Pancreas (tissue), 10 donors: Measurements from ENCODE around the gene FAM149B1. TPM values are rescaled to one million over a fixed set of nuclear protein-coding genes. Genes with fewer than 3 reads are reported as not detected.

ENCODE experiments used
- ATAC-seq, 4 donors: fragments of 200-7000 bp; cut with Tn5 transposase; one replicate each; pipeline versions ENCODE4 v1.8.0 to v1.9.1; 2020; ENCODE audit warnings: mild to moderate bottlenecking in 4 of 4, moderate library complexity in 4 of 4
- DNase-seq, 6 donors: peaks; one replicate each; pipeline ENCODE4 v3.0.0-alpha.2; 2020
- FAIRE-seq: peaks from 2 replicates; lab custom pipeline; 2012; peaks lifted over from hg19 to GRCh38; lab: Jason Lieb, UNC
- H3K27ac ChIP-seq, 4 donors: fragments of 200-600 bp; sonication (generic); 1 replicate in 3 of 4; 2 replicates in 1 of 4; pipeline versions ENCODE4 v1.5.0 to v1.8.0; 2020
- H3K27me3 ChIP-seq, 4 donors: fragments of 200-600 bp; one replicate each; pipeline ENCODE4 v1.8.0; 2021
- H3K36me3 ChIP-seq, 3 donors: fragments of 200-600 bp; sonication (generic) in 1 of 3; one replicate each; pipeline versions ENCODE4 v1.5.0 to v1.8.0; 2020 to 2021
- H3K4me1 ChIP-seq, 3 donors: fragments of 200-600 bp; one replicate each; pipeline ENCODE4 v1.8.0; 2021
- H3K4me3 ChIP-seq, 4 donors: fragments of 200-600 bp; sonication (generic) in 2 of 4; one replicate each; pipeline versions ENCODE4 v1.5.0 to v1.8.0; 2020 to 2021
- H3K9me3 ChIP-seq, 4 donors: fragments of 200-600 bp; one replicate each; pipeline ENCODE4 v1.8.0; 2021
- WGBS, 2 donors: extraction: QIAGEN DNeasy Blood & Tissue Kit; methylation state at CpG; one replicate each; pipeline ENCODE4 v1.1.7; 2013; 5-methylcytosine and 5-hydroxymethylcytosine counted together
- intact Hi-C, 3 donors: fragments of 100-400 bp; cut with DNase I; formaldehyde crosslinking; loops; one replicate each; pipeline versions ENCODE4 v1.11.1 to v1.14.2; 2022
- polyA plus RNA-seq, 2 donors: library from polyadenylated mRNA; stranded (reverse); fragments of 200-250 nt; gene quantifications; one replicate each; pipeline ENCODE4 v1.2.3, GENCODE V29; 2013
- total RNA-seq, 6 donors: library from RNA; stranded (reverse); fragmentation: NEBNext Ultra II Directional in 4 of 6; extraction: Animal tissue kit (Norgen Biotek cat#: 25700) in 4 of 6; gene quantifications; one replicate each; pipeline versions ENCODE4 v1.2.1 to v1.2.4, GENCODE V29; 2021 to 2023
- TF ChIP-seq, protein P1 (sequence below), 4 donors: fragments of 200-600 bp; sonication (generic) in 3 of 4; IDR thresholded peaks; one replicate each; pipeline versions ENCODE4 v1.5.0 to v1.8.0; 2021; ENCODE audit warnings: antibody characterized with exemption in 4 of 4
- donor health status: healthy with polysubstance abuse.
- donor health status: DM: no; HTN: no; CAD: no; lungs with moderate emphysema.
- donor health status: DM: no; HTN: no; CAD: no.
- donor health status: control.
- donor health status: control.
- donor health status: Bipolar disorder and iron deficiency.
- donor health status: DM: yes; HTN: yes; CAD: no.
- donor health status: DM: no; HTN: no; CAD: no.
- donor health status: DM: no; HTN: no; CAD: no.
- donor health status: DM: yes; HTN: yes; CAD: no.

FAM149B1 gene
- total and polyA plus RNA-seq, 8 donors, result 6.6 to 15.8 (median 8.7) TPM

DNA sequence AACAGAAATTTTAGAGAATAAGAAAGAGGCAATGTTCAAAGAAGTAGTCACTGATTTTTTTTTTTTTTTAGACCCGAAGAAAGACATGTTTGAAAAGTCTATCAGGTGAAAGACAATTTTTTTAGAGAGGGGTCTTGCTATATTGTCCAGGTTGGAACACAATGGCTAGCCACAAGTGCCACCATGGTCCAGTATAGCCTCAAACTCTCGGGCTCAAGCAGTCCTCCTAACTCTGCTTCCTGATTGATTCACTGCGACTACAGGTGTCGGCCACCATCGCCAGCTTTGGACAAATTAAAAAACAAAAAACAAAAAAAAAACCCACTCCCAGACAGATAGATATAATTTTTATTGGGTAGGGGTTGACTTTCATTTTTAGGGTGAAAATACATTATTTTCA lies 22.3 kb downstream of the FAM149B1 start:
- H3K27ac ChIP-seq, result no peak overlapping the region
- no peak overlapping the region for H3K4me3 ChIP-seq
- TF ChIP-seq, protein P1, sequence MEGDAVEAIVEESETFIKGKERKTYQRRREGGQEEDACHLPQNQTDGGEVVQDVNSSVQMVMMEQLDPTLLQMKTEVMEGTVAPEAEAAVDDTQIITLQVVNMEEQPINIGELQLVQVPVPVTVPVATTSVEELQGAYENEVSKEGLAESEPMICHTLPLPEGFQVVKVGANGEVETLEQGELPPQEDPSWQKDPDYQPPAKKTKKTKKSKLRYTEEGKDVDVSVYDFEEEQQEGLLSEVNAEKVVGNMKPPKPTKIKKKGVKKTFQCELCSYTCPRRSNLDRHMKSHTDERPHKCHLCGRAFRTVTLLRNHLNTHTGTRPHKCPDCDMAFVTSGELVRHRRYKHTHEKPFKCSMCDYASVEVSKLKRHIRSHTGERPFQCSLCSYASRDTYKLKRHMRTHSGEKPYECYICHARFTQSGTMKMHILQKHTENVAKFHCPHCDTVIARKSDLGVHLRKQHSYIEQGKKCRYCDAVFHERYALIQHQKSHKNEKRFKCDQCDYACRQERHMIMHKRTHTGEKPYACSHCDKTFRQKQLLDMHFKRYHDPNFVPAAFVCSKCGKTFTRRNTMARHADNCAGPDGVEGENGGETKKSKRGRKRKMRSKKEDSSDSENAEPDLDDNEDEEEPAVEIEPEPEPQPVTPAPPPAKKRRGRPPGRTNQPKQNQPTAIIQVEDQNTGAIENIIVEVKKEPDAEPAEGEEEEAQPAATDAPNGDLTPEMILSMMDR (IDR thresholded peaks at IDR 0.05), result no peak
- 94 to 96% methylated on average over 5 of the region's 5 CpGs for WGBS, 2 donors
- H3K4me1 ChIP-seq, result no peaks in the 10 kb centered on the region
- H3K27me3 ChIP-seq, result no peaks in the 10 kb centered on the region
- FAIRE-seq (no peak), DNase-seq (no peak), ATAC-seq (no peak)
- intact Hi-C loops, result no loop called here
- H3K36me3 ChIP-seq, result peaks cover 0 to 8% (median 0%) of the 10 kb centered on the region in 3 donors
- no peaks in the 10 kb centered on the region for H3K9me3 ChIP-seq

DNA sequence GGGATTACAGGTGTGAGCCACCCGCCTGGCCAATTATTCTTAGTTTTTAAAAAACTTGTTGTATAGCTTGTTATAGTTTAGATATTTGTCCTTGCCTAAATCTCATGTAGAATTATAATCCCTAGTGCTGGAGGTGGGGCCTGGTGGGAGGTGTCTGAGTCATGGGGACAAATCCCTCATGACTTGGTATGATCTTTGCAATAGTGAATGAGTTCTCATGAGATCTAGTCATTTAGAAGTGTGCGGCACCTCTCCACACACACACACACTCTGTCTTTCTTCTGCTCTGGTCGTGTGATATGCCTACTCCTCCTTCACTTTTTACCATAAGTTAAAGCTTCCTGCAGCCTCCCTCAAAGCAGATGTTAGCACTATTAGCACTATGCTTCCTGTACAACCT lies 37.2 kb downstream of the FAM149B1 start:
- FAIRE-seq (no peak), ATAC-seq (no peak), DNase-seq (no peak)
- intact Hi-C loops, result no loop called here
- TF ChIP-seq, protein P1 (IDR thresholded peaks at IDR 0.05), result no peak
- Histone ChIP-seq H3K4me1 (no peaks in the 10 kb centered on the region), H3K27ac (no peak overlapping the region), H3K4me3 (no peak overlapping the region), H3K36me3 (no peaks in the 10 kb centered on the region), H3K27me3 (no peaks in the 10 kb centered on the region), H3K9me3 (no peaks in the 10 kb centered on the region)
- 82 to 87% methylated on average over 3 of the region's 3 CpGs for WGBS, 2 donors

DNA sequence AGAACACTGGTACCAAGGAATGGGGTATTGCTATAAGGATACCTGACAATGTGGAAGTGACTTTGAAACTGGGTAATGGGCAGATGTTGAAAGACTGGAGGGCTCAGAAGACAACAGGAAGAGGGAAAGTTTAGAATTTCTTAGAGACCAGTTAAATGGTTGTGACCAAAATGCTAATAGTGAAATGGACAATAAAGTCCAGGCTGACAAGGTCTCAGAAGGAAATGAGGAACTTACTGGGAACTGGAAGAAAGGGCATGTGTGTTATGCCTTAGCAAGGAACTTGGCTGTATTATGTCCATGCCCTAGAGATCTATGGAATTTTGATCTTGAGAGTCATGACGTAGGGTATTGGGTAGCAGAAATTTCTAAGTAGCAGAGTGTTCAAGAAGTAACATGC lies 38.0 kb downstream of the FAM149B1 start:
- no peak for ATAC-seq
- WGBS, 2 donors, result 95 to 100% methylated on average over 1 of the region's 1 CpG
- Histone ChIP-seq H3K9me3 (no peaks in the 10 kb centered on the region), H3K27me3 (no peaks in the 10 kb centered on the region), H3K27ac (no peak overlapping the region), H3K4me3 (no peak overlapping the region), H3K36me3 (no peaks in the 10 kb centered on the region), H3K4me1 (no peaks in the 10 kb centered on the region)
- TF ChIP-seq, protein P1 (IDR thresholded peaks at IDR 0.05), result no peak
- intact Hi-C loops, result no loop called here
- DNase-seq, result no peak
- no peak for FAIRE-seq

DNA sequence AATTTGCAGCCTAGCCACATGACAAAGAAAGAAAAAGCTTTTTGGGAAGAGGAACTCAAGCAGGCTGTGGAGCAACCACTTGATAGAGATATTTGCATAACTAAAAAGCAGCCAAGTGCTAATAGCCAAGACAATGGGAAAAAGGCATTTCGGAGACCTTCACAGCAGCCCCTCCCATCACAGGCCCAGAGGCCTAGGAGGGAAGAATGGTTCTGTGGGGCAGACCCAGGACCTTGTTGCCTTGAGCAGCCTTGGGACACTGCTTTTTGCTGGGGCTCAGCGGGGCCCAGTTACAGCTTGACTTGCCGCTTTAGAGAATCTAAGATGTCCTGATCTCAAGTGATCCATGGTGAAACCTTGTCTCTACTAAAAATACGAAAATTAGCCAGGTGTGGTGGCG lies 38.5 kb downstream of the FAM149B1 start:
- TF ChIP-seq, protein P1 (IDR thresholded peaks at IDR 0.05), result no peak
- no peaks in the 10 kb centered on the region for H3K27me3 ChIP-seq
- H3K4me3 ChIP-seq, result no peak overlapping the region
- intact Hi-C loops, result no loop called here
- no peaks in the 10 kb centered on the region for H3K9me3 ChIP-seq
- peaks cover 0 to 3% (median 0%) of the 10 kb centered on the region in 3 donors for H3K4me1 ChIP-seq
- no peaks in the 10 kb centered on the region for H3K36me3 ChIP-seq
- WGBS, 2 donors, result 98% methylated on average over 5 of the region's 5 CpGs
- ATAC-seq (no peak), FAIRE-seq (no peak), DNase-seq (no peak)
- H3K27ac ChIP-seq, result no peak overlapping the region

DNA sequence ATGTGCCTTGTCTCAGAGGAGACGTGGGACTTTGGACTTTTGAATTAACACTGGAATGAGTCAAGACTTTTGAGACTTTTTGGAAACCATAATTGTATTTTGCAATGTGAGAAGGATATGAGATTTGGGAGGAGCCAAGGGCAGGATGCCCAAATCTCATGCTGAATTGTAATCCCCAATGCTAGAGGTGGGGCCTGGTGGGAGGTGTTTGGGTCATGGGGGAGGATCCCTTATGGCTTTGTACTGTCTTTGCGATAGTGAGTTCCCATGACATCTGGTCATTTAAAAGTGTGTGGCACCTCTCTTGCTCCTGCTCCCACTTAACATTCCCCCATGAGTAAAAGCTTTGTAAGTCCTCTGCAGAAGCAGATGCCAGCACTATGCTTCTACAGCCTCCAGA lies 40.0 kb downstream of the FAM149B1 start:
- no peak for DNase-seq
- peaks cover 0 to 7% (median 0%) of the 10 kb centered on the region in 3 donors for H3K4me1 ChIP-seq
- H3K36me3 ChIP-seq, result no peaks in the 10 kb centered on the region
- 95% methylated on average over 2 of the region's 2 CpGs for WGBS, 2 donors
- no peaks in the 10 kb centered on the region for H3K9me3 ChIP-seq
- H3K4me3 ChIP-seq, result no peak overlapping the region
- H3K27me3 ChIP-seq, result no peaks in the 10 kb centered on the region
- intact Hi-C loops, result no loop called here
- no peak overlapping the region for H3K27ac ChIP-seq
- TF ChIP-seq, protein P1 (IDR thresholded peaks at IDR 0.05), result no peak
- FAIRE-seq, result no peak
- no peak for ATAC-seq
